ENCODE measurements around the gene KRCC1.
"Not testable (repeated sequence)": the region's sequence is repeated elsewhere in the genome, so short reads cannot be mapped to it uniquely, and the experiment has no call there.

The KRCC1 gene

GRCh38 chr2:88038263-88039105, 17.1 kb downstream of the KRCC1 start:
- DNase-seq (ENCODE audit: low read depth) = peak; percentile 93

- DNase-seq (ENCODE audit: low read depth) = no peak
These were observed 19.0 kb downstream of the KRCC1 start for GRCh38 chr2:88036606-88037005.

- DNase-seq (ENCODE audit: low read depth) = peak; percentile 17
These were observed 19.4 kb downstream of the KRCC1 start for GRCh38 chr2:88036182-88036581.

- no peak for DNase-seq (ENCODE audit: low read depth)
These were observed 23.4 kb downstream of the KRCC1 start for GRCh38 chr2:88032070-88032702.

GRCh38 chr2:88028931-88029330, 26.7 kb downstream of the KRCC1 start:
- no peak for DNase-seq (ENCODE audit: low read depth)

GRCh38 chr2:88027697-88028389, 27.7 kb downstream of the KRCC1 start:
- DNase-seq (ENCODE audit: low read depth) = no peak

GRCh38 chr2:88024509-88024908, 31.1 kb downstream of the KRCC1 start:
- DNase-seq (ENCODE audit: low read depth) = no peak

GRCh38 chr2:88022669-88022921, 33.0 kb downstream of the KRCC1 start:
- DNase-seq (ENCODE audit: low read depth) = no peak

GRCh38 chr2:88019985-88020384, 35.6 kb downstream of the KRCC1 start:
- DNase-seq (ENCODE audit: low read depth) = no peak

- DNase-seq (ENCODE audit: low read depth) = no peak
These were observed 36.7 kb downstream of the KRCC1 start for GRCh38 chr2:88018909-88019308.

GRCh38 chr2:88018077-88018805, 37.3 kb downstream of the KRCC1 start:
- DNase-seq (ENCODE audit: low read depth) = not testable (repeated sequence)

GRCh38 chr2:88017780-88018038, 37.9 kb downstream of the KRCC1 start:
- not testable (repeated sequence) for DNase-seq (ENCODE audit: low read depth)

- no peak for DNase-seq (ENCODE audit: low read depth)
These were observed 38.4 kb downstream of the KRCC1 start for GRCh38 chr2:88016960-88017779.

GRCh38 chr2:88016086-88016959, 39.3 kb downstream of the KRCC1 start, which contains the start of gene RNU2-63P:
TSS of gene RNU2-63P (minus strand) at chr2:88016547.
- DNase-seq (ENCODE audit: low read depth) = peak; percentile 98

GRCh38 chr2:88011011-88011410, 44.6 kb downstream of the KRCC1 start:
- no peak for DNase-seq (ENCODE audit: low read depth)

GRCh38 chr2:88010136-88010535, 45.4 kb downstream of the KRCC1 start:
- DNase-seq (ENCODE audit: low read depth) = no peak

- no peak for DNase-seq (ENCODE audit: low read depth)
These were observed 48.6 kb downstream of the KRCC1 start for GRCh38 chr2:88006912-88007439.

- no peak for DNase-seq (ENCODE audit: low read depth)
These were observed 49.8 kb downstream of the KRCC1 start for GRCh38 chr2:88005776-88006175.

GRCh38 chr2:88003074-88003755, 52.4 kb downstream of the KRCC1 start:
- DNase-seq (ENCODE audit: low read depth) = no peak

- DNase-seq (ENCODE audit: low read depth) = no peak
These were observed 53.2 kb downstream of the KRCC1 start for GRCh38 chr2:88002359-88002707.
